CD4-positive, alpha-beta T cell treated with Interferon gamma for 1 hour (primary cell): Measurements from ENCODE around the gene MUC4.
"Not testable (repeated sequence)": the region's sequence is repeated elsewhere in the genome, so short reads cannot be mapped to it uniquely, and the experiment has no call there.

Source experiments
- DNase-seq: peaks from one replicate; pipeline ENCODE4 v3.0.0-alpha.2; 2020

MUC4 gene

DNA sequence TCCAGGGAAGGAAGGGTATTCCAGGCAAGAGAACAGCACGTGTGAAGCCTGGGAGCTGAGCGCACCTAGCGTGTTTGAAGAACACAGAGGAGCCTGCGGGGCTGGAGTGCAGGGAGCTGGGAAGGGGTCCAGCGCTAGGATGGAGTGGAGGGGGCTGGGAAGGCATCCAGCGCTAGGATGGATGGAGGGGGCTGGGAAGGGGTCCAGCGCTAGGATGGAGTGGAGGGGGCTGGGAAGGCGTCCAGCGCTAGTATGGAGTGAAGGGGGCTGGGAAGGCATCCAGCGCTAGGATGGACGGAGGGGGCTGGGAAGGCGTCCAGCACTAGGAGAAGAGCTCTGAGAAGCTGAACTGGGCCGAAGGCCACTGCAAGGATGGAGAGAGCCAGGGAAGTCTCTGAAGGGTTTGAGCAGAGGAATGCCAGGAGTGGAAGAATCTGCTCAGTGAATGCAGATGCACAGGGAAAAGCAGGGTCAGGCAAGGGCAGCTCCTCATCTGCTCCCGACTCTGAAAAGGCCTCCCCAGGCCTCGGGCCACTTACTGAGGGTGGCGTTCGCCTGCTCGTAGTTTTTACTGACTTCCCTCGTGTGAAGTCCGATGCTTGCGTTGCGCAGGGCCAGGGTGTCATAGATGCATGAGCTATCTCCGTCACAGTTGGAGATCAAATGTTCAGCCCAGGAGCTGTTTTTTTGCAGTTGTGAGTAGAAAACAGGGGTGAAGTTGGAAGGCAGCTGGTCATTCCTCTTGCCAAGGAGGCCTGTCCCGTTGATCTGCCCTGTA lies 51.2 kb downstream of the MUC4 start:
- no peak for DNase-seq

DNA sequence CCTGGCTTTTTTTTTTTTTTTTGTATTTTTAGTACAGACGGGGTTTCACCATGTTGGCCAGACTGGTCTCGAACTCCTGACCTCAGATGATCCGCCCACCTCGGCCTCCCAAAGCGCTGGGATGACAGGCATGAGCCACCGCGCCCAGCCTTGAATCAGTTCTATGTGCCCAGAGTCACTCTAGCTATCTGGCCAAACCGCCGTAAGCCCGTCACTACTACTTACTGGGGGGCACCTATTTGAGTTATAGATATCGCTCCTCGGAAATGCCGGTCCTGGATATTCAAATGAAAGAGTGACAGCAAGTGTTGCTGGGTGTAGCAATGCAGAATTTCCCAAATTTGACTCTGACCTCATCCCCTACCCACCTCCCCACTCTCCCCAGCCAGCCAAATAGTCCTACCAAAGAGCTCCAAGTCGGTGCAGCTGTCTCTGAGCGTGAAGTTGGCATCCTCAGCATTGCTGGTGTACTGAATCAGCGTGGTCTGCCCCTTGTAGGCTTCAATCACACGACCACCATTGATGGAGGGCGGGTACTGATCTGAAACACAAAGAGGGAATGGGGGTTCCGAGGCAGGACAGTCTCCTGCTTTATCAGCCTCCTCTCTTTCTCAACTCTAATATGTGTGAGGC lies 52.9 kb downstream of the MUC4 start:
- DNase-seq: no peak

- no peak for DNase-seq
Measured at GRCh38 chr3:195757827-195758226, 53.9 kb downstream of the MUC4 start.

GRCh38 chr3:195757438-195757770 lies 54.3 kb downstream of the MUC4 start:
- DNase-seq: no peak

GRCh38 chr3:195755791-195756676 lies 55.7 kb downstream of the MUC4 start:
- peak; percentile 41 for DNase-seq

DNA sequence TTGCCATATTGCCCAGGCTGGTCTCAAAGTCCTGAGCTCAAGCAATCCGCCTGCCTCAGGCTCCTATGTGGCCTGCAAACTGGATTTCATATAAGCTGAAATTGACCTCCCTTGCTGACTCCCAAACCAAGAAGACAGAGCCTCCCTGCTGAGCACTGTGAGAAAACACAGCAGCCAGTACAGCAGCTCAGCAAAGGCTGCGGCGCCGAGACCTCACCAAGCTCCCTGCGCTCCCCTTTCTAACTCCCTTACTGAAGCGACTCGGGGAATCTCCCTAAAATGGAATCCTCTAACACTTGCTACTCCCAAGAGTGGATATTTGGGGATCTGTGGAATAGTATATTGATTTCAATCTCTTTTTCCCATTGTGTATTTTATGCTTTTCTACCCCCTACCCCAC lies 56.3 kb downstream of the MUC4 start:
- no peak for DNase-seq

GRCh38 chr3:195754906-195755305 lies 56.8 kb downstream of the MUC4 start:
- no peak for DNase-seq

- no peak for DNase-seq
Measured at GRCh38 chr3:195754141-195754540, 57.6 kb downstream of the MUC4 start.

GRCh38 chr3:195753581-195753980 lies 58.1 kb downstream of the MUC4 start:
- no peak for DNase-seq

DNA sequence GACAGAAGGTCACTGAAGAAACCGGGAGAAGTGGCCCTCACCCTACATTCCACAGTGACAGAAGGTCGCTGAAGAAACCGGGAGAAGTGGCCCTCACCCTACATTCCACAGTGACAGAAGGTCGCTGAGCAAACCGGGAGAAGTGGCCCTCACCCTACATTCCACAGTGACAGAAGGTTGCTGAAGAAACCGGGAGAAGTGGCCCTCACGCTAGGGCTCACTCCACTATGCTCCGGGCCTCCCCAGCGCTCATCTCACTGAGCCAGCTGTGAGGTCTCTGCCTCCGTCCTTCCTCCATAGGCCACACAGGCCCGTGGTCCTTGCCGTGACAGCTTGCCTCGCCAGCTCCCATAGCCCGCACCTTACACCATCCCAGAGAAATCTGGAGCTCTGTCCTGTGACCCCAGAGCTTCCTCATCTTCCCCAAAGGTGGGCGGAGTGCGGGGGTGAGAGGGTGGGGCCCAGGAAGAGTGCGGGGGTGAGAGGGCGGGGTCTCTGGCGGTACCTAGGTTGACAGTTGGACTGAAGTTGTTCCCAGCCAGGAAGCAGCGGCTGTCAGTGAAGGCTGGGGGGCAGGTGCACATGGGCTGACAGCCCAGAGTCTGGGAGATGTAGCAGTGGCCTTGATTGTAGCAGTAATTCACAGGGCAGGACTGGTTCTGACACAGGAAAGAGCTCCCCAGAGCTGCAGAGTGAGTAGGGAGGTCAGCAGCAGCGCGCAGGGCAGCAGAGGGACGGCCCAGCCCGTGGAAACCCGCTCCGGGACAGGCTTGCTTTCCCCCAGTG lies 59.0 kb downstream of the MUC4 start:
- no peak for DNase-seq

- DNase-seq: no peak
Measured at GRCh38 chr3:195752066-195752465, 59.7 kb downstream of the MUC4 start.

- no peak for DNase-seq
Measured at GRCh38 chr3:195751560-195751959, 60.2 kb downstream of the MUC4 start.

DNA sequence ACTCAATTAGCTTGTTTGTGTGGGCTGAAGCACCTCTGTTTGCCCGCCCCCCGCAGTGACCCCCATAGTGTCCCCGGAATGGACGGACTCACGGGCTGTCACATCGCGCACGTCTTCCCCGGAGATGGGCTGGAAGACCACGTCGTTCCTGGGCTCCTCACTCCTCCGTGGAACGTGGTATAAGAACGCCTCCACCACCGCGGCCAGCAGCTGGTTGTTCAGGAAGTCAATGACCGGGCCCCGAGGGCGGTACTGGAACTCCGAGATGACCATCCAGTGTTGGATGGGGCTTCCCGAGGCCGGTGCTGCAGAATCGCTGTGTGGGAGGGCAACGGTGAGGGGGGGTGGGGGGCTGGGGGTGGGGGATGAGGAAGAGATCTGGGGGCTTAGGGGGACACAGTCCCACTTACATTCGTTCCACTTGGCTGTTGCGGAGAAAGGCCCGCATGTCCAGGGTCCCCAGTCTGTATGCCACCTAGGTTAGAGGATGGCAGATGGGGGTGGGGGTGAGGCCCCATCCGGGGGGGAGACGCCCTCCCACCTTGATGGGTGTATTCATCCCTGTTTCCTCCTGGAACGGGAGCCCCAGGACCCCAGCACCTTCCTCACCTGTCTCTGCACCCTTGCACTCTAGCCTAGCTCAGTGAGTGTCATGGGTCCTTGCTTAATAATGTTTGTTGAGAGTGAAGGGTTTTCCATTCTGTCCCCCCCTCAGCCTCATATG lies 60.8 kb downstream of the MUC4 start:
- DNase-seq: no peak

- DNase-seq: not testable (repeated sequence)
Measured at GRCh38 chr3:195749101-195749500, 62.6 kb downstream of the MUC4 start.

- DNase-seq: no peak
Measured at GRCh38 chr3:195748661-195749060, 63.1 kb downstream of the MUC4 start.

- no peak for DNase-seq
Measured at GRCh38 chr3:195746751-195747150, 65.0 kb downstream of the MUC4 start.

- DNase-seq: no peak
Measured at GRCh38 chr3:195746346-195746745, 65.4 kb downstream of the MUC4 start.

- no peak for DNase-seq
Measured at GRCh38 chr3:195744437-195744836, 67.3 kb downstream of the MUC4 start.

DNA sequence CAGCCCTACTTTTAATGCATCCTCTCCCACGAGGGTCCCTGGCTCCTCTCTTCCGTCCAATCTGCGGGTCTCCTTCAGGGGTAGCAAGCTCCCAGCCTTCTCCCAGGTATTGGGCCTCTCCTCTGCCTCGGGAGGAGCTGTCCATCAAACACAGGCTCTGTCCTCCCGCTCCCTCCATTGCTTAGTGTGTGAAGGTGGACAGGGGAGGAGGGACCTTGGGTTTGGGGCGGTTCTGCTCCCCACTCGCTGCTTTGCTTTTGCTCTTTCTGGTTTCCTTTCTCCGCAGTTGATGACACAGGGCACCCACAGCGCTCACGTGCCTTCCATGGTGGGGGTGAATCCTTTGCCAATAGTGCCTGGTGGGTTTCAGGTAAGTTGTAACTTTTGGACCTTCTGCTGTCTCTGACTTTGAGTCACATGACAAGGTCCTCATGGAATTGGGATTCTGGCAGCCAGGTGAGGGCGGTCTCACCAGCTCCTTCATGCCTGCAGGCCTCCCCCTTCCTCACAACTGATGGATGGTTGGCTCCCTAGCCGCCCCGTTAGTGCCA lies 72.1 kb downstream of the MUC4 start:
- no peak for DNase-seq

- DNase-seq: no peak
Measured at GRCh38 chr3:195738274-195739044, 73.3 kb downstream of the MUC4 start.

GRCh38 chr3:195737782-195738181 lies 73.9 kb downstream of the MUC4 start:
- DNase-seq: not testable (repeated sequence)
